ENCODE data around the gene PAQR3. TPM values are rescaled to one million over a fixed set of nuclear protein-coding genes. Genes with fewer than 3 reads are reported as not detected.

The PAQR3 gene
- total and polyA plus RNA-seq, 9 of the 15 experiments (the other 6 are each of a cell fraction or from before 2014, with no cell fraction given), result 10.7 to 77.1 (median 31.6) TPM

- TF ChIP-seq, protein P1, sequence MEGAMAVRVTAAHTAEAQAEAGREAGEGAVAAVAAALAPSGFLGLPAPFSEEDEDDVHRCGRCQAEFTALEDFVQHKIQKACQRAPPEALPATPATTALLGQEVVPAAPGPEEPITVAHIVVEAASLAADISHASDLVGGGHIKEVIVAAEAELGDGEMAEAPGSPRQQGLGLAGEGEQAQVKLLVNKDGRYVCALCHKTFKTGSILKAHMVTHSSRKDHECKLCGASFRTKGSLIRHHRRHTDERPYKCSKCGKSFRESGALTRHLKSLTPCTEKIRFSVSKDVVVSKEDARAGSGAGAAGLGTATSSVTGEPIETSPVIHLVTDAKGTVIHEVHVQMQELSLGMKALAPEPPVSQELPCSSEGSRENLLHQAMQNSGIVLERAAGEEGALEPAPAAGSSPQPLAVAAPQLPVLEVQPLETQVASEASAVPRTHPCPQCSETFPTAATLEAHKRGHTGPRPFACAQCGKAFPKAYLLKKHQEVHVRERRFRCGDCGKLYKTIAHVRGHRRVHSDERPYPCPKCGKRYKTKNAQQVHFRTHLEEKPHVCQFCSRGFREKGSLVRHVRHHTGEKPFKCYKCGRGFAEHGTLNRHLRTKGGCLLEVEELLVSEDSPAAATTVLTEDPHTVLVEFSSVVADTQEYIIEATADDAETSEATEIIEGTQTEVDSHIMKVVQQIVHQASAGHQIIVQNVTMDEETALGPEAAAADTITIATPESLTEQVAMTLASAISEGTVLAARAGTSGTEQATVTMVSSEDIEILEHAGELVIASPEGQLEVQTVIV (CRISPR knock-in tag; IDR thresholded peaks at IDR 0.05; ENCODE audit: borderline replicate concordance), result no peak
- TF ChIP-seq CREBBP (IDR thresholded peaks at IDR 0.05; ENCODE audit: low read depth, low read length) (no peak), RERE (CRISPR knock-in tag; IDR thresholded peaks at IDR 0.05; ENCODE audit: borderline replicate concordance) (no peak), CBX3 (IDR thresholded peaks at IDR 0.05; ENCODE audit: borderline replicate concordance in 1 of 2, low read length in 2 of 2) (no peak), ZNF318 (IDR thresholded peaks at IDR 0.05; ENCODE audit: borderline replicate concordance in 1 of 2, low read depth in 1 of 2) (no peak), JUN (IDR thresholded peaks at IDR 0.05; ENCODE audit: borderline replicate concordance, low read depth, low read length) (no peak), JUN (CRISPR knock-in tag; IDR thresholded peaks at IDR 0.05; ENCODE audit: borderline replicate concordance) (no peak), ILK (tag; IDR thresholded peaks at IDR 0.05; ENCODE audit: borderline replicate concordance, low read depth) (no peak)
These were observed at the start of gene PAQR3 (continued) for GRCh38 chr4:78938868-78939666.

Measured in K562 (cell line).